NCI-H1105 treated with DMSO at 0.1 percent for 48 hours (cell line): ENCODE results near the gene TULP4.

Experiments
- DNase-seq: peaks from one replicate; lab custom pipeline; 2025; lab: John Stamatoyannopoulos, UW

The TULP4 gene

GRCh38 chr6:158358450-158359077 lies 46.3 kb downstream of the TULP4 start:
- DNase-seq, result no peak

- DNase-seq, result no peak
These were observed 48.8 kb downstream of the TULP4 start for GRCh38 chr6:158361068-158361467.

- DNase-seq, result no peak
These were observed 49.9 kb downstream of the TULP4 start for GRCh38 chr6:158361961-158362669.

GRCh38 chr6:158366363-158366762 lies 54.1 kb downstream of the TULP4 start:
- no peak for DNase-seq

- DNase-seq, result no peak
These were observed 55.6 kb downstream of the TULP4 start for GRCh38 chr6:158367816-158368215.

- no peak for DNase-seq
These were observed 57.0 kb downstream of the TULP4 start for GRCh38 chr6:158369241-158369640.

GRCh38 chr6:158370805-158371204 lies 58.5 kb downstream of the TULP4 start:
- DNase-seq, result no peak

GRCh38 chr6:158371261-158371660 lies 59.0 kb downstream of the TULP4 start:
- DNase-seq, result no peak

GRCh38 chr6:158372574-158372973 lies 60.3 kb downstream of the TULP4 start:
- DNase-seq, result no peak

- no peak for DNase-seq
These were observed 60.9 kb downstream of the TULP4 start for GRCh38 chr6:158373214-158373613.

- no peak for DNase-seq
These were observed 61.8 kb downstream of the TULP4 start for GRCh38 chr6:158374020-158374419.

- DNase-seq, result no peak
These were observed 64.4 kb downstream of the TULP4 start for GRCh38 chr6:158376631-158377081.

- peak; percentile 41 for DNase-seq
These were observed 65.6 kb downstream of the TULP4 start for GRCh38 chr6:158377860-158378259.

- no peak for DNase-seq
These were observed 67.1 kb downstream of the TULP4 start for GRCh38 chr6:158379336-158379735.

- no peak for DNase-seq
These were observed 68.9 kb downstream of the TULP4 start for GRCh38 chr6:158381214-158381613.

GRCh38 chr6:158382491-158382890 lies 70.2 kb downstream of the TULP4 start:
- DNase-seq, result no peak

GRCh38 chr6:158383057-158383456 lies 70.8 kb downstream of the TULP4 start:
- DNase-seq, result no peak

- DNase-seq, result no peak
These were observed 71.3 kb downstream of the TULP4 start for GRCh38 chr6:158383542-158383941.

- DNase-seq, result no peak
These were observed 72.4 kb downstream of the TULP4 start for GRCh38 chr6:158384671-158385110.

- peak; percentile 26 for DNase-seq
These were observed 74.8 kb downstream of the TULP4 start for GRCh38 chr6:158387036-158387435.

GRCh38 chr6:158387578-158387977 lies 75.3 kb downstream of the TULP4 start:
- no peak for DNase-seq

- DNase-seq, result no peak
These were observed 76.5 kb downstream of the TULP4 start for GRCh38 chr6:158388727-158389126.

- DNase-seq, result no peak
These were observed 77.1 kb downstream of the TULP4 start for GRCh38 chr6:158389193-158389919.
